HG03442 (cell line): Measurements from ENCODE around the gene GNA12.
"Not testable (repeated sequence)": the region's sequence is repeated elsewhere in the genome, so short reads cannot be mapped to it uniquely, and the experiment has no call there.

Experiments used
- ATAC-seq: cut with Tn5 transposase; IDR thresholded peaks from one replicate; pipeline ENCODE4 v1.9.1; 2021; ENCODE audit warnings: mild to moderate bottlenecking, moderate library complexity; ENCODE audit not compliant: unreplicated experiment

GNA12 gene

GRCh38 chr7:2701424-2701823, 142.7 kb downstream of the GNA12 start:
- ATAC-seq = no peak

DNA sequence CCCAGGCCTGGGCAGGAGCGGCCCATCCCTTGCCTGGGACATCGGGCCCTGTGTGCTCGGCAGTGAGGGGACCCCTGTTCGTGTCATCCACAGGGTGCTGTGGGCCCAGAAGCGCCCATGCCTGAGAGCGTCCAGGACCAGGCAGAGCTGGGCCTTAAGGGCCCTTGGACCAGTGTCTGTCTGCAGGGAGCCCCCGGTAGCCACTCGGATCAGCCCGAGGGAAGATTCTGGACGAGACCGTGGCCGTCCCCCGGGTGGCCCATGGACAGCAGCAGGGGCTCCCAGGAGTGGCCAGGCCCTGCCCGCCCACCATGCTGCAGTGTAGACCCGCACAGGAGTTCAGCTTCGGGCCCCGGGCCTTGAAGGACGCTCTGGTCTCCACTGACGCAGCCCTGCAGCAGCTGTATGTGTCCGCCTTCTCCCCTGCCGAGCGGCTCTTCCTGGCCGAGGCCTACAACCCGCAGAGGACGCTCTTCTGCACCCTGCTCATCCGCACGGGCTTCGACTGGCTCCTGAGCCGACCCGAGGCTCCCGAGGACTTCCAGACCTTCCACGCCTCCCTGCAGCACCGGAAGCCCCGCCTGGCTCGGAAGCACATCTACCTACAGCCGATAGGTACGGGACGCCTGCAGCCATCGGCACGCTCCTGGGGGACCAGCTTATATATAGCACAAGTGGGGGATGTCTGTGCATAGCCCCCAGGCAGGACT, 143.8 kb downstream of the GNA12 start:
- no peak for ATAC-seq

GRCh38 chr7:2699289-2699620, 144.9 kb downstream of the GNA12 start:
- ATAC-seq = no peak

DNA sequence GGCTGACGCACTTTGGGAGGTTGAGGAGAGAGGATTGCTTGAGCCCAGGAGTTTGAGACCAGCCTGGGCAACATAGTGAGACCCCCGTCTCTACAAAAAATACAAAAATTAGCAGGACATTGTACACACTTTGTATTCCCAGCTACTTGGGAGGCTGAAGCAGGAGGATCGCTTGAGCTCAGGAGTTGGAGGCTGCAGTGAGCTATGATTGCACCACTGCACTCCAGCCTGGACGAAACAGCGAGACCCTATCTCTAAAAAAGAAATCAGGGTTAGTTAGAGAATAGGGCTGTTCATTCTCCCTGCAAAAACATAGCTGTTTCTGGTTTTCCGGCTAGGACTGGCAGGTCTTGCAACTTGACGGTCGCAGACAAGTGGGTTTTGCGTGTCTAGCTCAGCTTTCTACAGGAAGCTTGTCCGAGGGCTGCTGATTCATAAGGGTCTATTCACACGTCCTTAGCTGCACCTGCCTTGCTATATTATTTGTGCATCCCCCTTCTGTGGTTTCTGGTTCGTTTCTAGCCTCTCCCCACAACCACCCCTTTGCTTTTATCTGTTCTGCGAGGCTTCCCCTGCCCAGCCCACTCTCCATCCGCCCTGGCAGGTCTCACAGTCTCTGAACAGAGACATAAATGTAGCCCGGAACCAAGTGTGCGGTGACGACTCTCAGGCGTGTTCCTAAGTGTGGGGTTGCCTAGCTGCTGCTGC, 145.4 kb downstream of the GNA12 start:
- peak; percentile 95 for ATAC-seq

DNA sequence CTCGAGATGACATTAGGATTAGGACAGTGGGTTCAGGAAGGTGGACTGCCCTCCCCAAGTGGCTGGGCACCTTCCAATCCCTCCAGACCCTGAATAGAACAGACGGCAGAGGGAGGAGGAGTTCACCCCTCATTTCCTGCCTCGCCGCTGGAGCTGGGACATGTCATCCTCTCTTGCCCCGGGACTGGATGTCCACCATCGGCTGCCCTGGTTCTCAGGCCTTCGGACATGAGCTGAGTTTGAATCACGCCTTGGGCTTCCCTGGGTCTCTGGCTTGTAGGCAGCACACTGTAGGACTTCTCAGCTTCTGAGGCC, 150.0 kb downstream of the GNA12 start:
- ATAC-seq = not testable (repeated sequence)

- not testable (repeated sequence) for ATAC-seq
Measured at GRCh38 chr7:2693420-2694121, 150.5 kb downstream of the GNA12 start.

- ATAC-seq = no peak
Measured at GRCh38 chr7:2692543-2692942, 151.6 kb downstream of the GNA12 start.

- not testable (repeated sequence) for ATAC-seq
Measured at GRCh38 chr7:2691932-2692439, 152.1 kb downstream of the GNA12 start.

DNA sequence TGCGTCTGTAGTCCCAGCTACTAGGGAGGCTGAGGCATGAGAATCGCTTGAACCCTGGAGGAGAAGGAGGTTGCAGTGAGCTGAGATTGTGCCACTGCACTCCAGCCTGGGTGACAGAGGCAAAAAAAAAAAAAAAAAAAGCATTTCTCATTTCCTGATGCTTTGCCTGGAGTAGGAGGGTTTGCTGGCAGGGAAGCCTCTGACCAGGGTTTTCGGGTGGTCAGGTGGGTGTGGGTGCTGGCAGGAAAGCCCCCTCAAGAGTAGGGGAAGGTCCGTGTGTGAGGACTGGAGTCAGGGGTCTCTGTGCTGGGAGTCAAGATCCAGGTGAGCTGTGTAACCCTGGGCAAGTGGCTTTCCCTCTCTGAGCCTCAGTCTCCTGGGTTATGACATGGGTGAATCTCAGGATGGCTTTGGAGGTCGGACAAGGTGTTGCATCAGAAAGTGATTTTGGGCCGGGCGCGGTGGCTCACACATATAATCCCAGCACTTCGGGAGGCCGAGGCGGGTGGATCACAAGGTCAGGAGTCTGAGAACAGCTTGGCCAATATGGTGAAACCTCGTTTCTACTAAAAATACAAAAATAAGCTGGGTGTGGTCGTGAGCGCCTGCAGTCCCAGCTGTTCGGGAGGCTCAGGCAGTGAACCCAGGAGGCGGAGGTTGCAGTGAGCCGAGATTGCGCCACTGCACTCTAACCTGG, 152.9 kb downstream of the GNA12 start:
- ATAC-seq = no peak

DNA sequence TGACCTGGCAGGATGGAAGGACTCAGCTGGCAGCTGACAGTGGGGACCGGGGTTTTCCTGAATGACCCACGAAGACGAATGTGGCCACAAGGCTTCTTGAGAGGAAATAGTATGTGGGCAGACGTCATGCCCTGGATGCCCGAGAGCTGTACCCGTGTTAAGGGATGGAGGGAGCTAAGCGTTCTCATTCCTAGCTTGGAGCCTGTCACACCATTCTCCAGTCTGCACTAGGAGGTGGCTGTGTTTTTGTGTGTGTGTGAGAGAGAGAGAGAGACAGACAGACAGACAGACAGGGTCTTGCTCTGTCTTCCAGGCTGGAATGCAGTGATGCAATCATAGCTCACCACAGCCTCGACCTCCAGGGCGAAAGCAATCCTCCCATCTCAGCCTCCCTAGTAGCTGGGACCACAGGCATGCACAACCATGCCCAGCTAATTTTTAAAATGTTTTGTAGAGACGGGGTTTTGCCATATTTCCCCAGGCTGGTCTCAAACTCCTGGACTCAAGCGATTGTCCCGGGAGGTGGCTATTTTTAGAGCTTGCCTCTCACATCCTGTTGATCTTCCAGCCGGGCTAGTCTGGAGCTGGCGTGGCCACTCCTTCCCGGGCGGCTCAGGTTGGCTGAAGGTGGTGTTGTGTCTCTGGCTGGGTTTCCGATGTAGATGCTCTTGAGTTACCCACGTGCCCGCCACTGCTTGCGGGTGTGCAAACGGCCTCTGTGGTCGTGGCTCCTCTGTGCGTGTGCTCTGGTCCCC, 154.0 kb downstream of the GNA12 start:
- no peak for ATAC-seq

- ATAC-seq = no peak
Measured at GRCh38 chr7:2689343-2689847, 154.7 kb downstream of the GNA12 start.

DNA sequence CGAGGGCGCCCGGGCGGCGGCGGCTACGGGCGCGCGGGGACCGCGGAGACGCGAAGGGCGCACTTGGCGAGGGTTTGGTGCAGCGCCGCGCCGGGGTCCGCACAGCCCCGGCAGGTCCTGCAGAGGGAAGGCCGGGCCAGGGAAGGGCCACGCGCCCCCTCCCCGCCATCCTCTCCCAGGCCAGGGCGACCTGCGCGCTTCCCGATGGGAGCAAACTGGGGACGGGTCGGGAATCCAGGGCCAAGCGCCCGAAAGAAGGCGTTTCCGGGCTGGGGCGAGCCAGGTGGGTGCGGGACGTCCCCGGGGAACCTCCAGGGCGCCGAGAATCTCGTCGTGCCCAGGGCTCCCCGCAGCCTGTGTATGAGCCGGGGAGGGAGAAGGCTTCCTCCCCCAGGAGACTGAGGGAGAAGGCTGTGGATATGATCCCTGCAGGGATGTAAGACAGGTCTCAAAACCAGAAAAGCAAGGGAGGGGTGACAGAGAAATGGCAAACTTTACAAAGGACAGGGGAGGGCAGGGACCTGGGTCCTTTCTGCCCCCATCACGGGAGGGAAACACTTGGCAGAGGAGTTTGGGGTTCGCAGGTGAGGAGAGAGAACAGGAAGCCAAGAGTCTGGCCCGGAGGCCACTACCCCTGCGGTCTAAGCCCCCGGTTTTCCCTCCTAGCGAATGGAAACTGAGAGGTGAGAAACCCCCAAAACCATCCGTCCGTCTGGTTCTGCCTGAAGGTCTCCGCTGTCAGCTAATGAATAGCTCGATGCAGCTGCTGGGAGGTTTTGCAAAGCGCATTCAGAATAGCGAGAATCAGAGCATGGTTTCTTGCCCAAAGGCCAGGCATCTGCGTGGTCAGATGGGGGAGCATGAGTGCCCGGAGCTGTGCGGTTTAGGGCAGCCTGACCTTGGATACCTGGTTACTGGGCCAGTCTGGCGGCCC, 155.4 kb downstream of the GNA12 start:
- peak; percentile 79 for ATAC-seq

DNA sequence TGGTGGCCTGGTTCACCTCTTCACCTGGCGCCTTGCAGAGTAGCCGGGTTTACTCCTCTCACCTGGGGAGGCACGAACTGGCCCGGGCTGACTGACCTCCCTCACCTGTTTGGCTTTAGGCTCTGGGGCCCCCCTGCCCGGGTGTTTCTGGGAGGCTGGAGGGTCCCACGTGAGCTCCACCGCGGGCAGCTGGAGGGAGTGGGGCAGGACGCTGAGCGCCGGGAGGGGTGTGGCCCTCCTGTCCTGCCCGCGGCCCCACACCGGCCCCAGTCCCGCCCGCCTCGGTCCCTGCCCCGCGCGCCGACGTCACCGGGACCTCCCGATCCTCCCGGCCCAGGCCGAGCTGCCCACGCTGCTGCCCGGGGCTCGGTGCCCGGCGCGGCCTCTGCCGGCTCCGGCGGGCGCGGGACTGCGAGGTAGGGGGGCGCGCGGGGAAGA, 156.2 kb downstream of the GNA12 start, which contains the start of gene AMZ1:
Gene AMZ1 (plus strand): TSS at position 322 of the 438 bp plus-strand sequence. CDS start 12,250 bp downstream, outside the sequence.
- no peak for ATAC-seq

GRCh38 chr7:2687338-2687869, 156.7 kb downstream of the GNA12 start:
- no peak for ATAC-seq

- ATAC-seq = no peak
Measured at GRCh38 chr7:2686101-2686500, 158.0 kb downstream of the GNA12 start.

GRCh38 chr7:2684501-2684900, 159.6 kb downstream of the GNA12 start:
- no peak for ATAC-seq

- no peak for ATAC-seq
Measured at GRCh38 chr7:2681929-2682799, 161.9 kb downstream of the GNA12 start.
